ENCODE results near the gene RNF181. TPM values are rescaled to one million over a fixed set of nuclear protein-coding genes. Genes with fewer than 3 reads are reported as not detected.
"Not testable (repeated sequence)": the region's sequence is repeated elsewhere in the genome, so short reads cannot be mapped to it uniquely, and the experiment has no call there.

RNF181 gene
- 212 and 226 TPM in 2 replicates for total RNA-seq (2014; rRNA removed; shearing (Covaris generic))
- 99.9 and 143 TPM in 2 replicates for polyA plus RNA-seq (2015; cell fraction: cytosol; rRNA removed)
- 44.4 and 47.6 TPM in 2 replicates for polyA plus RNA-seq (2015; cell fraction: nucleus; rRNA removed)

GRCh38 chr2:85595301-85596025 is at the start of gene RNF181:
Gene RNF181, plus strand, starts transcription at chr2:85595745. Its CDS starts 19 bp downstream, at chr2:85595764.
- in situ Hi-C loops (cut with HindIII; ENCODE audit: low pct_unique_long_range_greater_than_20kb, low sequenced_read_pairs) = no loop called here
- peak; percentile 100 for DNase-seq (ENCODE audit: low read depth, low spot score)

- in situ Hi-C loops (cut with HindIII; ENCODE audit: low pct_unique_long_range_greater_than_20kb, low sequenced_read_pairs) = no loop called here
Measured at GRCh38 chr2:85545780-85546240, 49.7 kb upstream of the RNF181 start.

GRCh38 chr2:85547089-85547858 is 48.3 kb upstream of the RNF181 start:
- no peak for DNase-seq (ENCODE audit: low read depth, low spot score)
- in situ Hi-C loops (cut with HindIII; ENCODE audit: low pct_unique_long_range_greater_than_20kb, low sequenced_read_pairs) = no loop called here

More at GRCh38 chr2:85545780-85546240, 49.7 kb upstream of the RNF181 start:
- peak; percentile 43 for DNase-seq (ENCODE audit: low read depth, low spot score)

- DNase-seq (ENCODE audit: low read depth, low spot score) = no peak
Measured at GRCh38 chr2:85547859-85548607, 47.5 kb upstream of the RNF181 start.

GRCh38 chr2:85548608-85548900 is 47.0 kb upstream of the RNF181 start:
- in situ Hi-C loops (cut with HindIII; ENCODE audit: low pct_unique_long_range_greater_than_20kb, low sequenced_read_pairs) = no loop called here
- no peak for DNase-seq (ENCODE audit: low read depth, low spot score)

More at GRCh38 chr2:85547859-85548607, 47.5 kb upstream of the RNF181 start:
- in situ Hi-C loops (cut with HindIII; ENCODE audit: low pct_unique_long_range_greater_than_20kb, low sequenced_read_pairs) = no loop called here

- DNase-seq (ENCODE audit: low read depth, low spot score) = no peak
- in situ Hi-C loops (cut with HindIII; ENCODE audit: low pct_unique_long_range_greater_than_20kb, low sequenced_read_pairs) = no loop called here
Measured at GRCh38 chr2:85549095-85549494, 46.5 kb upstream of the RNF181 start.

- in situ Hi-C loops (cut with HindIII; ENCODE audit: low pct_unique_long_range_greater_than_20kb, low sequenced_read_pairs) = no loop called here
- DNase-seq (ENCODE audit: low read depth, low spot score) = no peak
Measured at GRCh38 chr2:85549826-85550225, 45.7 kb upstream of the RNF181 start.

- DNase-seq (ENCODE audit: low read depth, low spot score) = no peak
- in situ Hi-C loops (cut with HindIII; ENCODE audit: low pct_unique_long_range_greater_than_20kb, low sequenced_read_pairs) = no loop called here
Measured at GRCh38 chr2:85550486-85550885, 45.1 kb upstream of the RNF181 start.

GRCh38 chr2:85551698-85552678 is 43.6 kb upstream of the RNF181 start:
- in situ Hi-C loops (cut with HindIII; ENCODE audit: low pct_unique_long_range_greater_than_20kb, low sequenced_read_pairs) = no loop called here
- DNase-seq (ENCODE audit: low read depth, low spot score) = peak; percentile 90

GRCh38 chr2:85553184-85553583 is 42.4 kb upstream of the RNF181 start:
- no peak for DNase-seq (ENCODE audit: low read depth, low spot score)
- in situ Hi-C loops (cut with HindIII; ENCODE audit: low pct_unique_long_range_greater_than_20kb, low sequenced_read_pairs) = no loop called here

- in situ Hi-C loops (cut with HindIII; ENCODE audit: low pct_unique_long_range_greater_than_20kb, low sequenced_read_pairs) = no loop called here
- no peak for DNase-seq (ENCODE audit: low read depth, low spot score)
Measured at GRCh38 chr2:85554980-85555612, 40.4 kb upstream of the RNF181 start.

GRCh38 chr2:85557130-85557529 is 38.4 kb upstream of the RNF181 start:
- no peak for DNase-seq (ENCODE audit: low read depth, low spot score)
- in situ Hi-C loops (cut with HindIII; ENCODE audit: low pct_unique_long_range_greater_than_20kb, low sequenced_read_pairs) = no loop called here

GRCh38 chr2:85558160-85558559 is 37.4 kb upstream of the RNF181 start:
- in situ Hi-C loops (cut with HindIII; ENCODE audit: low pct_unique_long_range_greater_than_20kb, low sequenced_read_pairs) = no loop called here
- no peak for DNase-seq (ENCODE audit: low read depth, low spot score)

GRCh38 chr2:85560403-85560726 is 35.2 kb upstream of the RNF181 start:
- in situ Hi-C loops (cut with HindIII; ENCODE audit: low pct_unique_long_range_greater_than_20kb, low sequenced_read_pairs); DNase-seq (ENCODE audit: low read depth, low spot score): not testable (repeated sequence)

- DNase-seq (ENCODE audit: low read depth, low spot score) = no peak
- in situ Hi-C loops (cut with HindIII; ENCODE audit: low pct_unique_long_range_greater_than_20kb, low sequenced_read_pairs) = no loop called here
Measured at GRCh38 chr2:85560812-85561279, 34.7 kb upstream of the RNF181 start.

GRCh38 chr2:85561280-85562212 is 34.0 kb upstream of the RNF181 start, which contains the start of gene GGCX:
Gene GGCX, minus strand, starts transcription at chr2:85561493. Its CDS starts 65 bp downstream, at chr2:85561428.
- peak; percentile 95 for DNase-seq (ENCODE audit: low read depth, low spot score)
- in situ Hi-C loops (cut with HindIII; ENCODE audit: low pct_unique_long_range_greater_than_20kb, low sequenced_read_pairs) = no loop called here

Data from SK-MEL-5 (cell line).